ENCODE data around the gene AGER.
"Not testable (repeated sequence)": the region's sequence is repeated elsewhere in the genome, so short reads cannot be mapped to it uniquely, and the experiment has no call there.

The AGER gene

DNA sequence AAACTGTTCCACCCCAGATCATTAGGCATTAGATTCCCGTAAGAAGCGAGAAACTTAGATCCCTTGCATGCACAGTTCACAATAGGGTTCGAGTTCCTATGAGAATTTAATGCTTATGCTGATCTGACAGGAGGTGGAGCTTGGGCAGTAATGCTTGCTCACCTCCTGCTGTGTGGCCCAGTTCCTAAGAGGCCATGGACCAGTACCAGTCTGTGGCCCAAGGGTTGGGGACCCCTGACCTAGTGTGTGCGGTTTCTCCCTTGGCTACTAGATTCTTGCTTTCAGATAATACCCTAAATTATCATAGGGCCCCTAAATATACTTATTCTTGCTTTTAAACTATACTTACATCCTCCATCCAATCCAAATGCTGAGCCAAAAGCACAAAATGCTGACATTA, 10.3 kb upstream of the AGER start:
- TF ChIP-seq CTCF (IDR thresholded peaks at IDR 0.05) = no peak
- Histone ChIP-seq H3K27ac (peak overlapping the region; percentile 91 to 93), H3K4me3 (no peak overlapping the region)
- DNase-seq (ENCODE audit: low spot score) = no peak

- Histone ChIP-seq H3K4me3 (peak overlapping the region; percentile 93), H3K27ac (peak overlapping the region in 1 of 2 donors; percentile 98)
- not testable (repeated sequence) for DNase-seq (ENCODE audit: low spot score)
Observed at GRCh38 chr6:32193096-32193495, 9.0 kb upstream of the AGER start.

GRCh38 chr6:32192608-32193039, 8.6 kb upstream of the AGER start, which contains the start of gene GPSM3:
Gene GPSM3, minus strand, starts transcription at chr6:32192643. Its CDS starts 130 bp downstream, at chr6:32192513.
- peak within 1 kb of the TSS; percentile 35 to 98 for H3K27ac ChIP-seq
- H3K4me3 ChIP-seq = peak within 1 kb of the TSS; percentile 93
- peak; percentile 79 for DNase-seq (ENCODE audit: low spot score)
- no peak for TF ChIP-seq CTCF (IDR thresholded peaks at IDR 0.05)

- Histone ChIP-seq H3K4me3 (peak overlapping the region; percentile 93), H3K27ac (peak overlapping the region; percentile 35 to 98)
- peak; percentile 78 for DNase-seq (ENCODE audit: low spot score)
- TF ChIP-seq CTCF (IDR thresholded peaks at IDR 0.05) = no peak
Observed at GRCh38 chr6:32191696-32192607, 7.9 kb upstream of the AGER start.

- no peak for TF ChIP-seq CTCF (IDR thresholded peaks at IDR 0.05)
- H3K4me3 ChIP-seq = peak overlapping the region; percentile 93
- peak; percentile 75 for DNase-seq (ENCODE audit: low spot score)
- peak overlapping the region; percentile 98 for H3K27ac ChIP-seq
Observed at GRCh38 chr6:32190911-32191677, 7.0 kb upstream of the AGER start.

GRCh38 chr6:32190054-32190851, 6.2 kb upstream of the AGER start, which contains the start of gene PBX2:
Gene PBX2, minus strand, starts transcription at chr6:32190202. Its CDS starts 287 bp downstream, at chr6:32189915.
- H3K27ac ChIP-seq = peak within 1 kb of the TSS; percentile 98
- no peak for TF ChIP-seq CTCF (IDR thresholded peaks at IDR 0.05)
- DNase-seq (ENCODE audit: low spot score) = peak; percentile 96
- H3K4me3 ChIP-seq = peak within 1 kb of the TSS; percentile 93

GRCh38 chr6:32189742-32190053, 5.6 kb upstream of the AGER start:
- peak overlapping the region; percentile 98 for H3K27ac ChIP-seq
- no peak for TF ChIP-seq CTCF (IDR thresholded peaks at IDR 0.05)
- DNase-seq (ENCODE audit: low spot score) = no peak
- H3K4me3 ChIP-seq = peak overlapping the region; percentile 93
